CD1c-positive myeloid dendritic cell (primary cell): ENCODE data around the gene PNCK.
"Not testable (repeated sequence)": the region's sequence is repeated elsewhere in the genome, so short reads cannot be mapped to it uniquely, and the experiment has no call there.

Experiments used
- DNase-seq: peaks from one replicate; pipeline ENCODE4 v3.0.0-alpha.2; 2016; ENCODE audit errors: extremely low spot score

The PNCK gene

DNA sequence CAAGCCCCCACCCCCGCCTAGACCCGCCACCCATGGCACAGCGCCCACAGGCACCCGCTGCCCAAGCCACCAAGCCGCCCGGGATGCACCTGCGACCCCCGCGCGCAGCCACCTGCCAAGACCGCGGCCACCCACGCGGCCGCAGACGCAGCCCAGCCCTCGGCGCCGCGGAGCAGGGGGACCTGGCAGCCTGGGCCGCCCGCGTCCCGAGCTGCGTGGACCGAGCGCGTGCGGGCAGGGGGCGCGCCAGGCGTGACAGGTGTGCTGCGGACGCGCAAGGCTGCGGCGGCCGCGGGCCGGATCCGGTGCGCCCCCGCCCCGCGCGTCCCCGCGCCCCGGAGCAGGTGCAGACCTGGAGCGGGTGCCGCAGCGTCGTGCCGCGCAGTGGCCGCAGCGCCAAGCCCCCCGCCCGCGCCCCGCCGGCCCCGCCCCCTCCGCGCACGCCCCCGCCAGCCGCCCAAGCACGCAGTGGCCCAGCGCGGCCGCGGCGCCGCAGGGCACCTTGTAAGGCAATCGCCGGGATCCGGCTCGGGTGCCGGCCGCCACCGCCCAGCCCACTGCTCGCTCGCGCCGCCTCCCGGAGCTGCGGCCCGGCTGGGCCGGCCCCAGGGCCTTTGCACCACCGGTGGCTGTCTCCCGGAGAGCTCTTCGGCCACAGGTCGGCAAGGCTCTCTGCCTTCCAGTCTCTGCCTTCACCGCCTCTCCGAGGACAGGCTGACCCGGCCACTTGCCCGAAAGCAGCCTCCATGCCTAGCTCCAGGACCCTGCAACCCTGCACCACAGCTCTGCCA, at the start of gene PNCK:
Gene PNCK, minus strand, starts transcription at position 386 of the 791 bp plus-strand sequence. CDS start 737 bp downstream, outside the sequence.
- no peak for DNase-seq

DNA sequence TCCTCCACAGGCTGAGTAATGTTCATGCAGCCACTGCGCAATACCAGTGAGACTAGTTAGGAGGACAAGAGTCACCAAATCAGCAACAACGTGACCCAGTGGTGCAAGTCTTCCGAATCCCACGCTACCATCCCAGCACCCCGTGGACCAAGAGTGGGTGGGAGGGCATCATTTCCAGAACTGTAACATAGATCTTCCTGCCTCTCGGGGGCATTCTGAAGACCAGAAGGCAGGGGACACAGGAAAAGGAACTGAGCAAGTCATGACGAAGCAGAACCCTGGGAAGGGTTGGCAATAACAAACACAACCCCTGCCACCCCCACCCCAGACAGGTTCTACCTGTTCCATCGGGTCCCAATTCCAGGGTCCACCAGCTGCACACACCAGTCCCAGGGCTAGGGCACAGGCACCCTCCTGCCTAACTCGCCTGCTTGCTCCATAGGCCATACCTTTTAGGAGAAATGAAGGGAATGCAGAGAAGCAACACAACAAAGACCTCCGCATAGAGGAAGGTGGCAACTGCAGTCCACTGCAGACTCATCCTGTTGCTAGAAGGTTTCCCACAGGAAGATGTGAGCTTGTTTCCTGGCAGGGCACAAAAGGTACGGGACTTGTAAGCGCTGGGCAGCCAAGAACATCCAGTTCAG, 49.2 kb upstream of the PNCK start:
- DNase-seq = peak; percentile 88

DNA sequence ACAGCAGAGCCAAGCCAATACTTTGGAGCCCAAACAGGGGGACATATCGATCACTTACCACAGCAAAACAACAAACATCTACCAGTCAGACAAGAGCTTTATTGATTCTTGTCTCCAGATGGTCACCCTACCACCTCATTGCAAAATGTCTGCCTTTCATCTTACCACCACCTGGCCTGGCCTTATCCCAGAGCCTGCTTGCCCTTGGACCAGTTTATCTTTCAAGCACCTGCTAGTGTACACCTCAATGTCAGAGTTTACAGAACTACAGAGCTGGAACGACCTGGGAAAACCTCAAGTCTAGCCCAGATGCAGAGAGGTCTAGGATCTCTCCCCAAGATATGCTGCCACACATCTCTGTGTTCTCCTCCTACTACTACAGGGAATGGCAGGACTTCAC, 46.1 kb upstream of the PNCK start:
- no peak for DNase-seq

DNA sequence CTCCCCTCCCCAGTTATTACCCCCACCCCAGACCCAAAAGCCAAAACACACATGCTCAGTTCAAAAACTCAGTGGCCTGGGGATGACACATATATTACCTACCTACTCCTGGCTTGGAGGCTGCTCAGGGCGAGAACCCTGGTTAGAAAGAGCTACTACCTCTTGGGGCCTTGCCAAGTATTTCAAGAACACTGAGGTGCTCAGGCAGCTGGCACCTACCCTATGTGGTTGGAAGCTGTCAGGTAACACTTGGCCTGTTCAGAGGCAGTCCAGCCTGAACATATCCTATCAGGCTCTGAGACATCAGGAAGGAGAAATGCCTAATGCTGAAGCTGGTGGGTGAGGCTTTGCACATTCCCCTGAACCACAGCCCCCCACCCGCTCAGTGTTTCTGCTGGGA, 45.6 kb upstream of the PNCK start:
- DNase-seq = no peak

DNA sequence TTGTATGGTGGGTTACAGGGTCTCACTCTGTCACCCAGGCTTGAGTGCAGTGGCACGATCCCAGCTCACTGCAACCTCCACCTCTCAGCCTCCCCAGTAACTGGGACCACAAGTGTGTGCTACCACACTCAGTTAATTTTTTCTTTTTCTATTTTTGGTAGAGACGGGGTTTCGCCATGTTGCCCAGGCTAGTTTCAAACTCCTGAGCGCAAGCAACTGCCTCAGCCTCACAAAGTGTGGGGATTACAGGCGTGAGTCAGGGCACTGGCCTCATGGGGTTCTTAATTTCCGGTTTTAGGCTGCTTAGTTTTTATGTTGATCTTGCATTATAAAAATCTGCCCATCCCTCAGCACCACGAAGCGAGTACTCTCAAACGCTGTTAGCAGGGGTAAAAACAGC, 43.8 kb upstream of the PNCK start:
- DNase-seq = no peak

DNA sequence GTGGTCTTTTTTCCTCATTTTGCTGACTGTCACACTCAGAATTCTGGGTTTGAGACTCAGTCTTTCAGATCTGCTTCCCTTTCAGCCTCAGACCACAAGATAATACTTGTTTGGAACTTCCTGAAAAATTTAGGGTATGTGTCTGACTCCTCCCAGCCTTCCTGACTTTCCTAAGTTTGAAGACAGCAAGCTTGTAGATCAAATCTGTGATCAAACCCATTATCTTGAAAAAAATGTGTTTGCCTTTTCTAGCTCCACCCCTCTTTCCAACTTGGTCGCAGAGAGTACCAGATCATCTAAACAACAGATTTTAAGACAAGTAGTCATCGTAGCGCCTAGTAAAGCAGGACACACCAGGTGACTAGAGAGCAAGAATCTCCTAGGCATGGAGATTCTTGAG, 40.6 kb upstream of the PNCK start:
- peak; percentile 46 for DNase-seq

DNA sequence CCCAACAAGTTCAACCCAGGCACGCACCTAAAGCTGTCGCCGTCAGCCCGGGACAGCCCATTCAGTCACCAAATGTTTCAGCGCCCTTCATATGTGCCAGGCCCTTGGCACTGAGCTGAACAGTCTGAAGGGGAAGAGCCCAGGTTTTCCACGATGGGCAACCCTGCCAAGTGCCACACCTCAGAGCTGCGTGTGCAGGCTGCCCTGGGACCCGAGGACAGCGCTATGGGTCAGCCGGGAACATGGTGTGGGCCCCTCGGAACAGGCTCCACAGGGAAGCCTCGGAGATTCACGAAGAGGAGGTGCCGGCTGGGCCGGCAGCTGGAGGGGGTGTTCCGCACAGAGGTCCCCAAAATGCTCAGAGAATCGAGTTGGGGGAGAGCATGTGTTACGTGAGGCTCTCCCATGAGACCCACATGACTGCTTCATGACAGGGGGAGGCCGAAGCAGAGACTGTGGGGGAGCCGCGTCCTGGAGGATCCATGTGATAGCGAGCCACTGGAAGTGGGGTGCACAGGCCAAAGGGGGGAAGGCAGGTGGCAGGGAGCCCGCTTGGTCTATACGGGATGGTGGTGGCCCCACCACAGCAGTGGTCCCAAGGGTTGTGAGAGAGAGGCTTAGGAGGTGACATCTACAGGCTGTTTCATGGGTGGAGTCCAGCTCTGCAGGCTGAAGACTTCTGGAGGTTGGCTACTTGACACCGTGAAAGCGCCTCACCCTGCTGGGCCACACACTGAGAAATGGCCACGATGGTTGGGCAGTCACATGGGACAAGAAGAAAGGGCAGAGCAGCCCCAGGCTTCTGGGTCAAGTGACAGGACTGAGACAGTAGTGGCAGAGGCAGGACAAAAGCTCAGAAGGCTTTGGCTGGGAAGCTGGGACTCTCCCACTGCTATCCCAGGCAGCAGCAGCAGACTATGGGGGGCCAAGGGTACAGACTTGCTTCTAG, 36.4 kb upstream of the PNCK start:
- no peak for DNase-seq

DNA sequence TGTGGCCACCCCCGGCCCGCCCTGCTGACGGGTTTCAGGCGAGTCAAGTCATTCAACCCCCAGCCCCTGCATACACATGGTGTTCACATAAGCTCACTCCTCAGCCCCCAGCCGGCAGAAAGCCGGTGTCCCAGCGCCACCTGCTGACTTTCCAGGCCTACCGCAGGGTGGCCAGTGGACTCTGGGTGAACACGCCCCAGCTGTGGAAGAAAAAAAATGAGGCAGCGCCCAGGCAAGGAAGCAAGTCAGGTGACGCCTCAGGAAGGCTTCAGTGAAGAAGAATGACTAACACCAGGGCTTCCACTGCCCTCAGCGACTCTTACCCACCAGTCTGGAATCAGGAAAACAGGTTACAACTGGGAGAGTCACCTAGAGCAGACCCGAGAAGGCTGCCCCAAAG, 34.8 kb upstream of the PNCK start:
- peak; percentile 74 for DNase-seq

DNA sequence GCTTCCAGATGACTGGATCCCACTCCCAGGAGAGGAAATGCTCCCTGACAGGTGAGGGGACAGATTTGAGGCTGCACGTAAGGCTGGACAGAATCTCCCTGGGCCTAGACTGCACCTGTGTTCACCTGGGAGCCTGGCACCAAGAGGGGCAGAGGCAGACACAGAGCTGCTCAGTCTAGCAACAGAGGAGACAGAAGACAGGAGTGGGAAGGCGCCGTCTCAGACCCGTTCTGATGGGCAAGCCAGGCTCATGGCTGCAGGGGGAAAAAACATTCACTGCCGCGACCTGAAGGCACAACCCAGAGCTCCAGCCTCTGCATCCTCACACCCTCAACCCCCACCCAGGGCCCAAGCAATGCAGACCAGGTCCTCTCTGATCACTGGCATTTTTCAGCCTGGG, 33.8 kb upstream of the PNCK start:
- no peak for DNase-seq

DNA sequence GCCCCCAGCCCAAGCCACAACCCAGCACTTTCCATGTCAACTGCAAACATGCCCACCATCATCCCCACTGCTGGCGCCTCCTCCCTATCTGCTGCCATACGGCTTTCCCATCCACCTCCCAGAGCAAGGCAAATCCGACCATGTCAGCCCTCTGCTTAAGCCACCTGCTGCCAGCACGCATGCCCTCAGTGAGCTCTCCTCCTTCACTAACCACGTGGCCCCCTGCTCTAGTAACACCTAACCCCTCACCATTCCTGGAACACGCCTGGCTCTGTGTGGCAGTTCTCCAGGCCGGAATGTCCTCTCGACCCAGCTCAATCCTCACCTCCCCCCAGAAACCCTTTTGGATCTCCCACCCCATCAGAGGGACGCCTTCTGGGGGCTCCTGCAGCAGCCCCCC, 33.2 kb upstream of the PNCK start:
- no peak for DNase-seq

DNA sequence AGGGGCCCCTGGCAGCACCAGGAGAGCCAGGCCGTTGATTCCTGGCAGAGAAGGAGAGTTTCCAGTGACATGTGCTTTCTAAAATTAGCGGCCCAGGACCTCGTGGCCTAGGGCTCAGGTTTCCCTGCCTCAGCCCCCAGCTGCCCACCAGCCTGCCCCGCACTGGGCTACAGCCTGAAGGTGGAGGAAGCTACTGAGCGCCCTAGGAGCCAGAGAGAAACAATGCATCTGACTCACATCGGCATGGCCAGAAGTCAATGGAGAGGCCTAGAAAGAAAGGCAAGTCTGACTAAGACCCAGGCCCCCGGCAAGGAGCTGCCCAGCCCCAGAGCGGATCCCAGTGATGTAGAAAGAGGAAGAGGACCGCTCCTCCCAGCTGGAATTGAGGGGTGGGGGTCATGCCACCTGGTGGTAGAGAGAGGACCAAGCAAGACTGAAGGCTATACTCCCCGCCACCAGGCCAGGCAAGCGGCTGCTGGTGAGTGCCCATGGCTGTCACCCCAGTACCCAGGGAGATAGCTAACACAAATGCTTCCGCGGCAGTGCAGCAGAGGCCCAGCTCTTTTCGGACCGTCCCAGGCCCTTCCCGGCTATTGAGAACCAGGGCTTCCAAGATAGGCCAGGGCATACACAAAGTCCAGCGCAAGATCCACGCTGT, 31.9 kb upstream of the PNCK start:
- DNase-seq = not testable (repeated sequence)

DNA sequence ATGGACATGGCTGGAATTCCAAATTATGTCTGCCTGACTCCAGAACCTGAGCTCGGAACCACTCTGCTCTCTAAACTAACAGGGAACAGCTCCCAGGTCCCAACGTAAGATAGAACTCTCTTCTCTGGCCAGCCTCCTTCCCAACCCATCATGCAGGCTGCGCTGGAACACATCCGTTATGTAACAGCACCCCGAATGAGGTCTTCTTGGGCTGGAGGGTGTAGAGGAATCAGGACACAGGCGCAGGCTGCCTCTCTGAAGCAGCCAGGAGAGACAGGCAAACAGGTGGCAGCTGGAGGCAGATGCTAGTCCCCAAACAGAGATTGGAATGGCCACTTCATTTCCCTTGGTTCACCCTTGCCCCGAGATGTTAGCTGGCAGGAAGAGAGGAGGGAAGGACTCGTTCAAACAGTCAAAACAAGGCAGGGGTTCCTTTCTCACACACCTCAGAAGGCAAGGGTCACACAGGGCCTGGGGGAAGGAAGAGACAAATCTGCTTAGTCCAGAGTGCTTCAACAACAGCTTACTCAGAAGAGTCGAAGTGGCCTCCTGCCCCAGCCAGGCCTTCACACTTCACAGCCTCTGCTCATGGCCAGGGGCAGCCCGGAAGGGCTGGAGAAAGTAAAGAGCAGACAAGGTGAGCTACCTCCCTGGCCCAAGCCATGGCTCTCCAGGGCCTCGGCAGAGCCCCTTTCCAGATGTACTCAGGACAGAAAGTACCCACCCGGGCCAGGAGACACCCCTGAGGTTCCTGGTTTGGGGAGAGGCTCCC, 31.2 kb upstream of the PNCK start:
- not testable (repeated sequence) for DNase-seq

DNA sequence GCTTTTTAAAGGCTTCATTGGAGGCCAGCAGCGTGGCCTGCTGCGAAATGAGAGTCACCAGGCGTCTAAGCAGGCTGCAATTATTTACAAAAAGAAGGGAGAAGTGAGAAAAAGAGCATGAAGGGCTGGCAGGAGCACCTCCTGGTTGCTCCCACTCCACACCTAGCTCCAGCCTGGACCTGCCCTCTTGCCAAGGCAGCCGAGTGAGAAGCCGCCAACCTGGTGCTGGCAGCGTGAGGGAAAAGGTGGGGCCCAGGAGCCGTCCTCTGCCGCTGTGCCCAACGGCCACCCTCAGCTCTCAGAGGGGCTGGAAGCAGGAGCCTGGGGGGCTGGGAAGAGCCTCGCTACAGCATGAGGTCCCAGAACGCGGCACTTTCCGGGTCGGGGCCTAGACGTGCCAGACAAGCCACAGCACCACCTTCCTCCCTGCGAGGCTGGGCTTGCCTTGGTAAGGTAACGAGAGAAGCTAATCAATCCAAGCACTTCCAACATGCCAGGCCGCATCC, 30.5 kb upstream of the PNCK start:
- DNase-seq = no peak

DNA sequence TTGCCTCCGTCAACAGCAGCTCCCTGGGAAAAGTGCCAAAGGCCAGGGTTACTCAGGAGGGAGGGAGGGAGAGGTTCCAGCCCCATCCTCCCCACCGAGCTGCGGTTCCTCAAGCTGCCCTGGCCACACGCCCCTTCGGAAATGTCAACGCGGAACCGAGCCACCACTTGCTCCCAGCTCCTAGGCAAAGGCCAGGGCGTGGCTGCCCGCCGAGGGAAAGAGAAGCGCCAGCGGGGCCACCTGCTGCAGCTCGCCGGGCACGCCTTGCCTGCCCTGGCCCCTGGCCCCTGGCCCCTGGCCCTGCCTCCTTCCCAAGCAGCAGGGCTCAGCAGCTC, 29.4 kb upstream of the PNCK start:
- no peak for DNase-seq

DNA sequence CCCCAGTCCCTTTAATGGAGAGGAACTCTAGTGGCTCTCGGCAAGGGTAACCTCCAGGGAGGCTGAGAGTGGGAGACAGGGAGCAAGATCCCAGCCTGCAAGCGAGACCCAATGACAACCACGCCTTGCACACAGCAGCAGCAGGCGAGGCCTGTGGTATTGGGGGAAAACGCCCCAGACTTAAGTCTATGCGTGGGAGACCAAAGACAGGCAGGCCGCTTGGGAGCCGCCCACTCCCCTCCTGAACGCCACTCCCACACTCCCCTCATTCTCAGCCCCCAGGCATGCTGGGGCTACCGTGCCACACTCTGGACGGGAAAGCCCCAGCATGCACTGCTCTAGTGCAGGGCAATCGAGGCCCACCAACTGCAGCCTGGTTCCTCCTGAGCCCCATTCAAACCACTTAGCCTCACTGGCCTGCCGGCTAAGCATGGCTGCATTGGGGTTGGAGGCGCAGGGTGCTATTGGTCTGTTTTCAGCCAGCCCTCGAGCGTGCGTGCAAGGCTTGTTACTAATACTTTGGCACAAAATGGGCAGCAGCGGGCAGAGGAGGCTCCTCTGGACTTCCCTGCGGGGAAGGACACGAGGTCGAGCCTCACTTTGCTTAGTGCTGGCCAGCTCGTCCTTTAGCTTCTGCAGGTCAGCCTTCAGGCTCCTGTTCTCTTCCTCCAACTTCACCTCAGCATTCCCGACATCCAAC, 28.9 kb upstream of the PNCK start:
- DNase-seq = no peak

DNA sequence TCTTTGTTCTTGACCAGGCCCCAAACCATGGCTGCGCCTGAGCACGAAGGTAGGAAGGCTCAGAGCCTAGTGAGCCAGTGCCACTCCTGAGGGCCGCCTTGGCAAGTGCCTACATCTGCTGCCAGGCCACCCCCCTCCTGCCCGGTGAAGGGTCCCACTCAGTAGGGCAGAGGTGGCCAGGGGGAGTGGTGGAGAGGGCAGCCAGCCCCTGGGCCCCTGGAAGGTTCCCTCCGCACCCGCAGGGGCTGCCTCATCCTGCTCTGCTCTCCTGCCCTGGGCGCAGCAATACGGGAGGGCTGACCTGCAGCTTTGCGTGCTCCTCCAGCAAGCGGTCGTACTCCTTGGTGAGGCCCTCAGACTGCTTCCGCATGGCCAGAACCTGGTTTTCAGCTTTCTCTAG, 28.1 kb upstream of the PNCK start:
- no peak for DNase-seq

DNA sequence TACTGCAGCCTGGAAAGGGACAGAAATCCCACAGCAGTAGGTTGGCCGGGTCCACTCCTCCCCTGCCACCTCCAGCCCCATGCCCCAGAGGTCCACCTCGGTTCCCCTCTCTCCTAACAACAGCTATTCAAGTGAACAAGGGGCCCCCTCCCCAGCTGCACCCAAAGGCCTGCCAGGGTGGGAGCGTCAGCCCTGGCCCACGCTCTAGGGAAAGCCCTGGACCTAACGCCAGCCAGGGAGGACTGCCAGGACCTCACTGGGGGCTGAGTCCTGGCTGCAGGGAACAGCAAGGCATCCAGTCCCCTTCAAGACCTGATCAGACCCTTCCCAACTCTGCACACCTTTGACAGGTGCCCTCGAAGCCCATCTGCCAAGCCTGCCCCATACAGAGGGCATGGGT, 27.4 kb upstream of the PNCK start:
- DNase-seq = no peak

DNA sequence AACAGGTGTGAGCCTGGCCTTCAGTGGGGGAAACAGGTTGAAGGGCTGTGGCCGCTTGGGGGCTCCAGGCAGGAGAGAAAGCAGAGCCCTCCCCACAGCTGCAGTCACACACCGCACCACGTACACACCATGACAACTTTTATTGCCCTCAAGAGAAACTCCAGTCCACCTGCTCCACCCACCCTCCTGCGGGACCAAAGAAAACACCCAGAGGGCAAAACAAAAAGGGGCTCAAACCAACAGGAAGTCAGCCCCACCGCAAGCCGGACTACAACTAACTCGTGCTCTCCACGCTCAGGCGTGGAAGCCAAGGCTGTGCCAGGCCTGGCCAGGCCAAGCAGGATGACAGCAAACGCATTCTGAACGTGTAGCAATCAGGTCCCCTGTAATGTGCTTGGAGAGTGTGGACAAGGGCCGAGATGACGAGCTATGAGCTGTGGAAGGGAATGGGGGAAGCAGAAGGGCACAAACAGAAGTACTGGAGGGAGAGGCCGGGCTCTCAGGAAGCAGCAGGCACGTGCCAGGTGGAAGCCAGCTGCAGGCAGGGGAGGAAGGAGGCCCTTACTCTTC, 26.8 kb upstream of the PNCK start:
- no peak for DNase-seq

DNA sequence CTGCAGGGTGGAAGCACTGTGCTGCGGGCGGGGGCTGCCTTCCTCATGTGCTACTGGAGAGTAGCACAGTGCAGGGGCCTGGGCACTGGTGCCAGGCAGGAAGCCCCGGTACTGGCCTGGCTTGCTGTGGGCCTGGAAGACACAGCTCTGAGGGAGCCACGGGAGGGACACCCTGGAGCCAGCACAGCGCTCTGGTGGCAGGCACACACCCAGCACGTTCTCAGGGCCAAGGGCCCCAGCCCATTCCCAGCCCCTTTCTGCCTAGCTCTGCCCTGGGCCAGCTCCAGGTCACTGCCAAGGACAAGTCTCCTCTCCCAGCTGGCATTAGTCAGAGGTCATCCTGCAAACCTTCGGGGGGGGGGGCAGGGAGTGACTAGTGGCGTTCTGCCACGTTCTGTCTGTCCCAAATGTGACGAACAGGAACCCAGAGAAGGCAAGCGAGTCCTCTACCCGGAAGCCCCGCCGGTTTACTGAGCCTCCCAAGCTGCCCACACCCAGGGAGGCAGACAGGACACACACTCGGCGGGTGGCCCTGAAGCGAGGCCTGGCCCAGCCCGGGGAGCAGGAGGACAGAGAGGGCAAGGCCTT, 26.3 kb upstream of the PNCK start:
- DNase-seq = not testable (repeated sequence)
